PC-9 (cell line): ENCODE data around the gene SECTM1.

Source experiments
- EZH2 ChIP-seq: fragments of 200-600 bp; sonication (generic); IDR thresholded peaks from 2 replicates; pipeline ENCODE4 v1.8.0; 2017; ENCODE audit warnings: antibody characterized with exemption, low read depth
- TF ChIP-seq, protein P1 (sequence below): fragments of 200-600 bp; sonication (generic); conservative IDR thresholded peaks from 2 replicates; pipeline ENCODE4 v1.6.1; 2017; ENCODE audit warnings: mixed run types, antibody characterized with exemption, mild to moderate bottlenecking, moderate library complexity

- TF ChIP-seq, protein P1, sequence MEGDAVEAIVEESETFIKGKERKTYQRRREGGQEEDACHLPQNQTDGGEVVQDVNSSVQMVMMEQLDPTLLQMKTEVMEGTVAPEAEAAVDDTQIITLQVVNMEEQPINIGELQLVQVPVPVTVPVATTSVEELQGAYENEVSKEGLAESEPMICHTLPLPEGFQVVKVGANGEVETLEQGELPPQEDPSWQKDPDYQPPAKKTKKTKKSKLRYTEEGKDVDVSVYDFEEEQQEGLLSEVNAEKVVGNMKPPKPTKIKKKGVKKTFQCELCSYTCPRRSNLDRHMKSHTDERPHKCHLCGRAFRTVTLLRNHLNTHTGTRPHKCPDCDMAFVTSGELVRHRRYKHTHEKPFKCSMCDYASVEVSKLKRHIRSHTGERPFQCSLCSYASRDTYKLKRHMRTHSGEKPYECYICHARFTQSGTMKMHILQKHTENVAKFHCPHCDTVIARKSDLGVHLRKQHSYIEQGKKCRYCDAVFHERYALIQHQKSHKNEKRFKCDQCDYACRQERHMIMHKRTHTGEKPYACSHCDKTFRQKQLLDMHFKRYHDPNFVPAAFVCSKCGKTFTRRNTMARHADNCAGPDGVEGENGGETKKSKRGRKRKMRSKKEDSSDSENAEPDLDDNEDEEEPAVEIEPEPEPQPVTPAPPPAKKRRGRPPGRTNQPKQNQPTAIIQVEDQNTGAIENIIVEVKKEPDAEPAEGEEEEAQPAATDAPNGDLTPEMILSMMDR: no peak
- TF ChIP-seq EZH2: no peak
Observed at GRCh38 chr17:82314012-82314726, 19.4 kb downstream of the SECTM1 start.
